ENCODE data around the gene TNNI3K.

TNNI3K gene

DNA sequence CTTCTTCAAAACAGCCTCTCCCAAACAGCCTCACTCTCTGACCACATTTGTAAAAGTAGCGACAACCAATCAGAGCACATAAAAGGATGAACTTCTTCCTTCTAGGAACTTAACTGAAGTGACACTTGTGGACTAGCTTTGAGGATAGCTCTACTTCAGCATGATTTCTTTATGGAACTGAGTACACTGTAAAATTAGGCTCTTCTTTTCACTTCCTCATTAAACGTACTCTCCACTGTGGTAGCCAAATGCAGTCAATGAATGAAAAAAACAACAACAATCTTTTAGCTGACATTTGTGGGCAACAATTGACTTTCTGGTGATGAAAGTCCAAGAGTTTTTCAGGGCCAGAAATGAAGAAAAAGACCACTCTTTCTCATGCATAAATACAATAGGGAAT is 267.7 kb downstream of the TNNI3K start:
- no peak for DNase-seq (ENCODE audit: low read depth)

GRCh38 chr1:74504125-74504932 is 269.1 kb downstream of the TNNI3K start:
- DNase-seq (ENCODE audit: low read depth), result no peak

- no peak for DNase-seq (ENCODE audit: low read depth)
These were observed 269.8 kb downstream of the TNNI3K start for GRCh38 chr1:74504933-74505512.

- no peak for DNase-seq (ENCODE audit: low read depth)
These were observed 270.9 kb downstream of the TNNI3K start for GRCh38 chr1:74505928-74506710.

DNA sequence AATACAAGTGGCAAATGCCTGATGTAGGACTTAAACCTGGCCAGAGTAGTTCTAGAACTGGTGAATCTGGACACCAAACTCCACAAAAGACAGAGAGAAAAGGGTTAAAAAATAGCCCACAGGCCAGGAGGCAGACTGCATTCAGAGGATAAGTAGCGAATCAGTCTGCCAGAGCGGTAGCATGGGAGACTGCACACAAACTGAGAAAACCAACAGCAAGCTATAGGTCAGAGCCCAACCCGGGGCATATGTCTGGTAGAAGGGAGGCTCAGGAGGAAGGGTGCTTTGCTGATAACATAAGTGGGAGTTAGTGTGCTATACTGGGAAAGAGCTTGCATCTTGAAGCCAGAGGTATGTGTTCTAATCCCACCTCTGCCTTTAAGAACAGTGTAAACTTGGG is 273.3 kb downstream of the TNNI3K start:
- DNase-seq (ENCODE audit: low read depth), result no peak

DNA sequence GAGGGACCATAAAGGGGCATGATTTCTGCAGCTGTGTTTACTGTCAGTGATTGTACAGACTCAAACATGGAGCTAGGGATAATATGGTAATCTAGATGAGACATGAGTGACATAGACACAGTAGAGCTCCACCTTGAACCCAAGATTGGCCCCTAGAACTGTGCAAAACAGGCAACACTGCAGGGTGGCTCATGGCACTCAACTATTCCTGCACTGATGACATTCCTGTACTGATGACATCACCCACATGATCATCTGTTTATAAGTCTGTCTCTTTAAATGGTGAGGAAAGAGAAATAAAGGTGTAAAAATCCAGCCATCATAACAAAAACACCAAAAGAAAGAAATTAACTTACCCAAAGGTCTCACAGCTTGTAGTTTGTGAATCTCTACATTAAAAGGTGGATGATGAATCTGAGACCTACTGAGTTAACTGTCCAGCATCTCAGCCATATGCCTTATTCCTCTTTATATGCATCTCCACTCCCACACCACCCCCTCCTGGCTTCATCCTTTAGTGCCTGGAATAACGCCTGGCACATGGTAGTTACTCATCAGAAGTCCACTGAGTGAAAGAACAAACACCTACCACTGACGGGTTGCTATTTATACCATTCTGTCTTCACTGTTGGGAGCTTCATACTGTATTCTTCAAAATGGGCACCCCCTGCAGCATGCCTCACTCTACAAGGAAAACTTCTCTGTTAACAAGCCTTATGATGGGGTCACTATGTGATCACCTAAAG is 277.2 kb downstream of the TNNI3K start, which contains the start of gene LRRC53:
Gene LRRC53 (minus strand): TSS at position 442 of the 746 bp plus-strand sequence. CDS start 29,262 bp downstream, outside the sequence.
- no peak for DNase-seq (ENCODE audit: low read depth)

- no peak for DNase-seq (ENCODE audit: low read depth)
These were observed 278.5 kb downstream of the TNNI3K start for GRCh38 chr1:74513411-74514300.

- DNase-seq (ENCODE audit: low read depth), result no peak
These were observed 282.4 kb downstream of the TNNI3K start for GRCh38 chr1:74517599-74518051.

GRCh38 chr1:74522148-74522547 is 287.0 kb downstream of the TNNI3K start:
- DNase-seq (ENCODE audit: low read depth), result no peak

- DNase-seq (ENCODE audit: low read depth), result no peak
These were observed 288.8 kb downstream of the TNNI3K start for GRCh38 chr1:74523873-74524480.

GRCh38 chr1:74526708-74527107 is 291.5 kb downstream of the TNNI3K start:
- DNase-seq (ENCODE audit: low read depth), result no peak

DNA sequence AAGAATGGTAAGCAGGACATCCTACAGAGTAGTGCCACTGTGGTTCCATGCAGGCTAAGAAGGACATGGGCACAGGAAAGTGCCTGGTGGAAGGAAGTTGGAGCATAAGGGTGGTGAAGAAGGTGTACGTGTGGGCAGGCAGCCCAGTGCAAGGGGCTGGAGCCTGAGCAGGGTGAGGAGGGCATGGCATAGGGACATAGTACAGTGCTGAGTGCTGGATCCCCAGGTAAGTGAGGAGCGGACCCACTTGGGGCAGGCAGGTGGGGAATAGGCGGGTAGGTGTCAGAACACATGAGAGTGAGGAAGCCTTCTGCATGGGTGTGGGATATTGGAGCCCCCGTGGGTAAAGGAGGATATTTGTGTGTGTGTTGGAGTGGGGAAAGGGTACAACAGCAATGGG is 292.9 kb downstream of the TNNI3K start:
- DNase-seq (ENCODE audit: low read depth), result no peak

DNA sequence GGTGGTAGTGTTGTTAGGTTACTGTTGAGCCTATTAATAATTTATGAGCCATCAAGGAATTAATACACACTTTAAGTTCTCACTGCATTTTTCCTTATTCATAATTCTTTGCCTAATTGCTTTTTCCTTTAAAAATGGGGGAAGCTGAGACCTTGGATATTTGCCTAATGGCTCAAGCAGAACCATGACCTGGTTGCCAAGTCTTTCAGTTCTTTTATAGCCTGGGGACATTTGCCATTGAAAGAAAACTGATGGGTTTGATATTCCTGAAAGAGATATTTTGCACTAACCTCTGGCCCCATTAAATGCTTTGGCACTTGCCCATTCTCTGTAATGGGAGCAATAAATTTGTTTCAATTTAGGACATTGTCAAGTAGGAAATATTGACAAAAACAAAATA is 295.7 kb downstream of the TNNI3K start:
- DNase-seq (ENCODE audit: low read depth), result no peak

DNA sequence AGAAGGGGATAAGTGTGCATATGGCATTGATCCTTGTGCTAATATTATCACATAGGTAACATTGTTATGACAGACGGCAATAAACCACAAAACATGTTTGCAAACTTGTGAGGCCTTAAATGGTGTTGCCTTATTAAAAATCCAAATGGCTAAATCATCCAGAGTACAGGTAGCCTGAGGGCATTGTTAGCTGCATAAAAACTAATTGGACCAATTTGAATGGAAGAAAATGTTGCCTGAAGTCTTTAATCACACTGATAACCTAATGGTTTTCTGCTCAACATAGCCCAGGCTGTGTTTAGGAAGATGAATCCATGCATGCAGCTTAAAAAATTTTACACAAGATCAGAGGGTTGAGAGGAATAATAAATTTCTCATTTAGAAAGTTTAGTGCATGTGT is 296.6 kb downstream of the TNNI3K start:
- DNase-seq (ENCODE audit: low read depth), result no peak

GRCh38 chr1:74534241-74534640 is 299.1 kb downstream of the TNNI3K start:
- DNase-seq (ENCODE audit: low read depth), result no peak

DNA sequence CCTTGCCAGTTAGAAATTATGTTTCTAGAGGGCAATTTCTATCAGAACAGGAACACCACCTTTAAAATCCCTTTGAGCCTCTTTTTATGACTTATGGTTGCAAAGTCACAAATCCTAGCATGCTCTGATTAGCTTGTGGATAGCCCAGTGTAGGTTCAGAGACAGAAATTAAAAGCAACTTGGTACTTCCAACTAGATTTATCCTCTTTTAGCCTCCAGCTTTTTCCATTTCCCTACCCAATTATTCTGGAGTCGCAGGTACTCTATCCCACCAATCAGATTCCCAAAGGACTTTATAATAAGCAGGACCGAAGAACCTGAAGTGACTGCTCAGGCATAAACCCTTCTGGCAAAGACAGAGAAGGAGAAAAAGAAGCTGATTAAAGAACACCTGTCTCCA is 310.6 kb downstream of the TNNI3K start:
- no peak for DNase-seq (ENCODE audit: low read depth)

GRCh38 chr1:74548961-74549750 is 314.0 kb downstream of the TNNI3K start:
- no peak for DNase-seq (ENCODE audit: low read depth)

DNA sequence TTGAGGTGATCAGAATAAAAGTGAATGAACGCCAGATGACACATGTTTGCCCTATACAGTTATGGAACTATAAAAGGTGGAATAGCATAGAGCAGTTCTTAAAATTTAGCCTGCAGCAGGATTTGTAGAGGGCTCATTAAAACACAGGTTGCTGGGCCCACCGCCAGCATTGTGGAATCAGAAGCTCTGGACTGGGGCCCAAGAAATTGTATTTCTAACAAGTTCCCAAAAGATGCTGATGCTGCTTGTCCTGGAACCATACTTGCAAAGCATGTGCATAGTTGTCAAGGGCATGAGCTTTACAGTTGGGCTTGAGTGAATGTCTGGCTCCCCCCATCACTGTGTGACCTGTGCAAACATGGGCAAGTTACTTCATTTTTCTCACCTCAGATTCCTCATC is 314.7 kb downstream of the TNNI3K start:
- no peak for DNase-seq (ENCODE audit: low read depth)

DNA sequence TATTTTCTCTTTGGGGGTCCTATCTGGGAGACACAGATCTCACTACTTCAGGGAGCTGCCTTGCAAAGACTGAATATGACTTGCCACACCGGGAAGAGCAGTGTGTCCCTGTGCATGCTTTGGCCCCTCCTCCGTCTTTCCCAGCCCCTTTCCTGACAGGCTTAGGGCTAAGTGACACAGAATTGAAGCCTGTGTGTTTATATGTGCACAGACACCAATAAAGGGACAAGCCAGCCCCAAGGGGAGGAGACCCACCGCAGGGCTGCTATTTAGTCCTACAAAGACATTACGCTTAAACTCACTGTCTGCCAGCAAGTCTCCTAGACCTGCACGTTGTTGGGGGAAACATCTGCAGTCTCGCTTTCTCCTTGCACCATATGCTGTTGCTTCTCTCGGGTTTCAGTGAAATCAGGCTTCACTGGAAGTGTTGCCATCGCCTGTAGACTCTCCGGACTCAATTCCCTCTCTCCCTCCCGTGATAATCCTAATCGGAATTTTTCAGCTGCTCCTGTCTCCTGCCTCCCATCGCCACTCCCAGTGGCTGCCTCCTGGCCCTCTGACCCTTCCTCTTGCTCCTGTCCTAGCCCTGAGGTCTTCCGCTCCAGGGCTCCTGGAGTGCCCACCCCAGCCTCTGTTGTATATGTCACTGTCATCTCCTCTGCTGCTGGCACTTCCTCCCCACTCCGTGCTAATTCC is 335.8 kb downstream of the TNNI3K start:
- no peak for DNase-seq (ENCODE audit: low read depth)
